Peyer's patch (tissue), 4 donors: ENCODE results near the gene P4HB.

Experiments used
- POLR2A ChIP-seq, 2 donors: fragments of 450-650 bp; IDR thresholded peaks; one replicate each; pipeline ENCODE4 v1.5.1; 2017; ENCODE audit warnings: antibody characterized with exemption in 2 of 2, mild to moderate bottlenecking in 2 of 2, moderate library complexity in 2 of 2
- TF ChIP-seq, protein P1 (sequence below), 6 experiments: fragments of 450-650 bp in 4 of 6; fragments of 200-600 bp in 2 of 6; sonication (generic) in 1 of 6; IDR thresholded peaks; one replicate each; pipeline ENCODE4 v1.5.1; 2017 to 2019; ENCODE audit warnings: antibody characterized with exemption in 6 of 6, mild to moderate bottlenecking in 3 of 6, moderate library complexity in 1 of 6

DNA sequence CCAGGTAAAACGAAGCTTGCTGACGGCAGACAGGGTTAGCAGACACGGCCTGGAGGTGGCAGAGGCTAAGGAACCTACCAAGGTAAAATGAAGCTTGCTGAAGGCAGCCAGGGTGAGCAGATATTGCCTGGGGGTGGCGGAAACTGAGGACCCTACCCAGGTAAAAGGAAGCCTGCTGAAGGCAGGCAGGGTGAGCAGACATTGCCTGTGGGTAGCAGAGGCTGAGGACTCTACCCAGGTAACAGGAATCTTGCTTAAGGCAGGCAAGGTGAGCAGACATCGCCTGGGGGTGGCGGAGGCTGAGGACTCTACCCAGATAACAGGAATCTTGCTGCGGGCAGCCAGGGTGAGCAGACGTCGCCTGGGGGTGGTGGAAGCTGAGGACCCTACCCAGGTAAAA lies 59.0 kb downstream of the P4HB start:
- TF ChIP-seq, protein P1, sequence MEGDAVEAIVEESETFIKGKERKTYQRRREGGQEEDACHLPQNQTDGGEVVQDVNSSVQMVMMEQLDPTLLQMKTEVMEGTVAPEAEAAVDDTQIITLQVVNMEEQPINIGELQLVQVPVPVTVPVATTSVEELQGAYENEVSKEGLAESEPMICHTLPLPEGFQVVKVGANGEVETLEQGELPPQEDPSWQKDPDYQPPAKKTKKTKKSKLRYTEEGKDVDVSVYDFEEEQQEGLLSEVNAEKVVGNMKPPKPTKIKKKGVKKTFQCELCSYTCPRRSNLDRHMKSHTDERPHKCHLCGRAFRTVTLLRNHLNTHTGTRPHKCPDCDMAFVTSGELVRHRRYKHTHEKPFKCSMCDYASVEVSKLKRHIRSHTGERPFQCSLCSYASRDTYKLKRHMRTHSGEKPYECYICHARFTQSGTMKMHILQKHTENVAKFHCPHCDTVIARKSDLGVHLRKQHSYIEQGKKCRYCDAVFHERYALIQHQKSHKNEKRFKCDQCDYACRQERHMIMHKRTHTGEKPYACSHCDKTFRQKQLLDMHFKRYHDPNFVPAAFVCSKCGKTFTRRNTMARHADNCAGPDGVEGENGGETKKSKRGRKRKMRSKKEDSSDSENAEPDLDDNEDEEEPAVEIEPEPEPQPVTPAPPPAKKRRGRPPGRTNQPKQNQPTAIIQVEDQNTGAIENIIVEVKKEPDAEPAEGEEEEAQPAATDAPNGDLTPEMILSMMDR (IDR thresholded peaks at IDR 0.05) = no peak
- TF ChIP-seq POLR2A (IDR thresholded peaks at IDR 0.05) = no peak
